ENCODE data around the gene DHRS9. TPM values are rescaled to one million over a fixed set of nuclear protein-coding genes. Genes with fewer than 3 reads are reported as not detected.

The DHRS9 gene
- total RNA-seq = 34.2 and 50.4 TPM in 2 replicates

GRCh38 chr2:169069341-169069740 lies at the start of gene DHRS9:
Gene DHRS9 (plus strand): TSS chr2:169069563. CDS start chr2:169081582, 12,019 bp downstream.

GRCh38 chr2:169031202-169031601 lies 38.2 kb upstream of the DHRS9 start, which contains the start of gene ABCB11:
Gene ABCB11 (minus strand): TSS chr2:169031324. CDS start chr2:169018125, 13,199 bp downstream.

Other genes starting within 250 kb of the DHRS9 start
- gene SPC25, start 179.1 kb upstream of the DHRS9 start, total RNA-seq = 3.3 and 6.8 TPM in 2 replicates
- gene G6PC2, start 168.3 kb upstream of the DHRS9 start, total RNA-seq = not detected in 2 replicates
- gene ABCB11, start 38.2 kb upstream of the DHRS9 start, total RNA-seq = 0.07 and 0.28 TPM in 2 replicates